Neuron (in vitro differentiated cells): ENCODE data around the gene TENM3.

ENCODE experiments used
- H2AFZ ChIP-seq: one replicate; pipeline ENCODE4 v1.6.1; 2013; ENCODE audit warnings: low read depth, mild to moderate bottlenecking, inconsistent platforms, low read length, moderate library complexity
- H3K27me3 ChIP-seq: one replicate; pipeline ENCODE4 v1.6.1; 2013; ENCODE audit warnings: low read length; ENCODE audit not compliant: insufficient read depth
- H3K36me3 ChIP-seq: one replicate; pipeline ENCODE4 v1.6.1; 2013; ENCODE audit warnings: low read length; ENCODE audit not compliant: insufficient read depth
- H3K4me1 ChIP-seq: one replicate; pipeline ENCODE4 v1.6.1; 2013; ENCODE audit warnings: low read length; ENCODE audit not compliant: insufficient read depth
- H3K4me3 ChIP-seq: 2 replicates; pipeline ENCODE4 v1.5.1; 2013; ENCODE audit warnings: mild to moderate bottlenecking, low read length, moderate library complexity
- H3K9me3 ChIP-seq: one replicate; pipeline ENCODE4 v1.6.1; 2013; ENCODE audit warnings: low read length

TENM3 gene

GRCh38 chr4:182770259-182770995, 527.2 kb downstream of the TENM3 start:
- Histone ChIP-seq H3K36me3 (peaks cover 17% of the 10 kb centered on the region), H3K4me3 (no peak overlapping the region), H3K4me1 (peaks cover 64% of the 10 kb centered on the region), H2AFZ (no peak overlapping the region), H3K9me3 (peaks cover 8% of the 10 kb centered on the region), H3K27me3 (no peaks in the 10 kb centered on the region)

GRCh38 chr4:182770996-182771514, 527.9 kb downstream of the TENM3 start:
- Histone ChIP-seq H2AFZ (no peak overlapping the region), H3K27me3 (no peaks in the 10 kb centered on the region), H3K9me3 (peaks cover 10% of the 10 kb centered on the region), H3K4me3 (no peak overlapping the region), H3K4me1 (peaks cover 59% of the 10 kb centered on the region), H3K36me3 (peaks cover 22% of the 10 kb centered on the region)

DNA sequence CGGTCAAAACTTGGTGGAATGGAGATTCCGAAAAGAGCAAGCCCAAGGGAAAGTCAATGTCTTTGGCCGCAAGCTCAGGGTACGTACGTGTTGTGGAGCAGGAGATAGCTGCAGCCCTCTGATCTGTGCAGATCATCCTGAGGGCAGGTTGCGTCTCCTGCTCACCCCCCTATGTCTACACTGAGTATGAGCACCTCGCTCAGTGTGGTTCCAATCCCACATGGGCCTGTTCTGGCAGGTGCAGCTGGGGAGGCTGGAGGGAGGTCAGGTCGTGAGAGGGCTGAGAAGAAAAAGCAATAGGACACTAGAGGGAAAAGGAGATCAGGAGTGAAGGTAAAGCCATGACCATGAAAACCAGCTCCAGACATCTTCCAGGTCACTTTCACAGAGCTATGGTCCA, 531.9 kb downstream of the TENM3 start:
- H3K4me3 ChIP-seq = no peak overlapping the region
- H3K36me3 ChIP-seq = peaks cover 31% of the 10 kb centered on the region
- peaks cover 13% of the 10 kb centered on the region for H3K9me3 ChIP-seq
- no peaks in the 10 kb centered on the region for H3K27me3 ChIP-seq
- no peak overlapping the region for H2AFZ ChIP-seq
- H3K4me1 ChIP-seq = peaks cover 37% of the 10 kb centered on the region

GRCh38 chr4:182776376-182777105, 533.3 kb downstream of the TENM3 start:
- Histone ChIP-seq H3K9me3 (peaks cover 13% of the 10 kb centered on the region), H3K36me3 (peaks cover 31% of the 10 kb centered on the region), H3K4me3 (no peak overlapping the region)

GRCh38 chr4:182778222-182778982, 535.2 kb downstream of the TENM3 start:
- Histone ChIP-seq H3K27me3 (no peaks in the 10 kb centered on the region), H3K9me3 (peaks cover 12% of the 10 kb centered on the region)

More at GRCh38 chr4:182776376-182777105, 533.3 kb downstream of the TENM3 start:
- Histone ChIP-seq H2AFZ (no peak overlapping the region), H3K4me1 (peaks cover 22% of the 10 kb centered on the region), H3K27me3 (no peaks in the 10 kb centered on the region)

GRCh38 chr4:182786991-182787390, 543.8 kb downstream of the TENM3 start:
- Histone ChIP-seq H3K9me3 (peaks cover 2% of the 10 kb centered on the region), H3K36me3 (peaks cover 38% of the 10 kb centered on the region), H3K4me3 (no peak overlapping the region), H3K4me1 (no peaks in the 10 kb centered on the region), H3K27me3 (no peaks in the 10 kb centered on the region), H2AFZ (no peak overlapping the region)

More at GRCh38 chr4:182778222-182778982, 535.2 kb downstream of the TENM3 start:
- Histone ChIP-seq H3K4me1 (peaks cover 13% of the 10 kb centered on the region), H2AFZ (no peak overlapping the region), H3K4me3 (no peak overlapping the region), H3K36me3 (peaks cover 28% of the 10 kb centered on the region)

GRCh38 chr4:182788201-182788600, 545.0 kb downstream of the TENM3 start:
- Histone ChIP-seq H2AFZ (no peak overlapping the region), H3K4me1 (no peaks in the 10 kb centered on the region), H3K4me3 (no peak overlapping the region), H3K36me3 (peaks cover 51% of the 10 kb centered on the region), H3K9me3 (peaks cover 13% of the 10 kb centered on the region), H3K27me3 (no peaks in the 10 kb centered on the region)

DNA sequence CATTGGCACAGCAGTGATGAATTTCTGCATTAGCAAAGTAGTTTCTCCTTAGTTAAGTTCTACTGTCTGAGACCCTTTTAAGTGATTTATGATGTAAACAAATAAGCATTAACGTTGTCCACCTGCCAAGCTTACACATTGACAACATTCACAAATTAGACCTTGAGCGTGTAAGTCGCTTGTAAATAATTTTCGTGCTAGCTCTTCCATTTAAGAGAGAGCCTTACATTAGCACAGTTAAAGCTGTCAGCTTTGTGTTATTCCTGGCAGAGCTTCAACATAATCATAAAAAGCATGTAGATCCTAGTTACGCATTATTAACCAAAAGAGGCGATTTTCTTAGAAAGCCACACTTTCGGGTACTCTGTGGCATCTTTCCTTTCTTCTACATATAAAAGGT, 546.3 kb downstream of the TENM3 start:
- peaks cover 25% of the 10 kb centered on the region for H3K9me3 ChIP-seq
- no peak overlapping the region for H2AFZ ChIP-seq
- H3K36me3 ChIP-seq = peaks cover 64% of the 10 kb centered on the region
- H3K27me3 ChIP-seq = no peaks in the 10 kb centered on the region
- H3K4me3 ChIP-seq = no peak overlapping the region
- no peaks in the 10 kb centered on the region for H3K4me1 ChIP-seq

- no peak overlapping the region for H2AFZ ChIP-seq
- H3K36me3 ChIP-seq = peaks cover 85% of the 10 kb centered on the region
- H3K9me3 ChIP-seq = peaks cover 51% of the 10 kb centered on the region
- no peaks in the 10 kb centered on the region for H3K27me3 ChIP-seq
- no peak overlapping the region for H3K4me3 ChIP-seq
- peaks cover 5% of the 10 kb centered on the region for H3K4me1 ChIP-seq
These were observed 552.4 kb downstream of the TENM3 start for GRCh38 chr4:182795446-182796238.

DNA sequence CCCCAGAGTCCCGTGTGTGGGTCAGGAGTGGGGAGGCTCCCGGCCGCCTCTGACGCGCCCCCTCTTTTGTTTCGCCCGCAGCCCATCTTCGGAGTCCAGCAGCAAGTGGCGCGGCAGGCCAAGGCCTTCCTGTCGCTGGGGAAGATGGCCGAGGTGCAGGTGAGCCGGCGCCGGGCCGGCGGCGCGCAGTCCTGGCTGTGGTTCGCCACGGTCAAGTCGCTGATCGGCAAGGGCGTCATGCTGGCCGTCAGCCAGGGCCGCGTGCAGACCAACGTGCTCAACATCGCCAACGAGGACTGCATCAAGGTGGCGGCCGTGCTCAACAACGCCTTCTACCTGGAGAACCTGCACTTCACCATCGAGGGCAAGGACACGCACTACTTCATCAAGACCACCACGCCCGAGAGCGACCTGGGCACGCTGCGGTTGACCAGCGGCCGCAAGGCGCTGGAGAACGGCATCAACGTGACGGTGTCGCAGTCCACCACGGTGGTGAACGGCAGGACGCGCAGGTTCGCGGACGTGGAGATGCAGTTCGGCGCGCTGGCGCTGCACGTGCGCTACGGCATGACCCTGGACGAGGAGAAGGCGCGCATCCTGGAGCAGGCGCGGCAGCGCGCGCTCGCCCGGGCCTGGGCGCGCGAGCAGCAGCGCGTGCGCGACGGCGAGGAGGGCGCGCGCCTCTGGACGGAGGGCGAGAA, 556.5 kb downstream of the TENM3 start:
- Histone ChIP-seq H3K27me3 (no peaks in the 10 kb centered on the region), H3K36me3 (peaks cover 53% of the 10 kb centered on the region), H3K4me1 (peaks cover 9% of the 10 kb centered on the region), H3K9me3 (peaks cover 35% of the 10 kb centered on the region), H3K4me3 (no peak overlapping the region), H2AFZ (no peak overlapping the region)

DNA sequence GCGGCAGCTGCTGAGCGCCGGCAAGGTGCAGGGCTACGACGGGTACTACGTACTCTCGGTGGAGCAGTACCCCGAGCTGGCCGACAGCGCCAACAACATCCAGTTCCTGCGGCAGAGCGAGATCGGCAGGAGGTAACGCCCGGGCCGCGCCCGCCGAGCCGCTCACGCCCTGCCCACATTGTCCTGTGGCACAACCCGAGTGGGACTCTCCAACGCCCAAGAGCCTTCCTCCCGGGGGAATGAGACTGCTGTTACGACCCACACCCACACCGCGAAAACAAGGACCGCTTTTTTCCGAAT, 557.0 kb downstream of the TENM3 start:
- no peak overlapping the region for H2AFZ ChIP-seq
- H3K9me3 ChIP-seq = peaks cover 34% of the 10 kb centered on the region
- peaks cover 9% of the 10 kb centered on the region for H3K4me1 ChIP-seq
- no peak overlapping the region for H3K4me3 ChIP-seq
- H3K36me3 ChIP-seq = peaks cover 52% of the 10 kb centered on the region
- no peaks in the 10 kb centered on the region for H3K27me3 ChIP-seq

DNA sequence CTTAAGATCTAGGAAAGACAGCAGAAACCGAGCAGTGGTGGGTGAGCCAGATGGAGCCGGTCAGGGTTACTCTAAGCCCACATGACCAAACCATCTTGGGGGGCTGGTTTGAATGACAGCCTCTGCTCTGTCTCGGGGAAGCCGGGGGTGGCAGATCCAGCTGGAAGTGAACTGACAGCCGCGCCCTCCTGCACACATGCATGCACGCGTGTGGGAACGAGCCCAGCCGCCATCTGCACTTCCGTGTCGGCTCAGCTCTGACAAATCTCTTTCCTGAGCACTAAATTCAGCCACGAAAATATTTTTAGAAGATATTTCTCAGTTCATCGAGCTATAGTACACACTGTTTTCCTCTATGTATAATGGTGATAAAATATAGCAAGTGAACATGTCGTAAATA, 558.4 kb downstream of the TENM3 start:
- no peaks in the 10 kb centered on the region for H3K27me3 ChIP-seq
- H3K36me3 ChIP-seq = peaks cover 43% of the 10 kb centered on the region
- H3K4me3 ChIP-seq = no peak overlapping the region
- peaks cover 34% of the 10 kb centered on the region for H3K9me3 ChIP-seq
- peaks cover 4% of the 10 kb centered on the region for H3K4me1 ChIP-seq
- H2AFZ ChIP-seq = no peak overlapping the region
